ENCODE results near the gene GSN.
A peak's percentile ranks its signal among the peaks of the same experiment; 100 is the strongest.

Gene GSN

GRCh38 chr9:121275781-121276658 is 8.1 kb downstream of the GSN start:
- DNase-seq (ENCODE audit: low read depth in 2 of 2) = no peak
- TF ChIP-seq CTCF (IDR thresholded peaks at IDR 0.05; ENCODE audit: low read depth, low read length) = no peak
- no peak overlapping the region for H3K4me3 ChIP-seq (replicated peaks in 1 of 2; ENCODE audit: low read depth in 2 of 2, low read length in 2 of 2)

GRCh38 chr9:121277026-121277425 is 9.1 kb downstream of the GSN start:
- TF ChIP-seq CTCF (IDR thresholded peaks at IDR 0.05; ENCODE audit: low read depth, low read length) = no peak
- DNase-seq (ENCODE audit: low read depth in 2 of 2) = no peak
- no peak overlapping the region for H3K4me3 ChIP-seq (replicated peaks in 1 of 2; ENCODE audit: low read depth in 2 of 2, low read length in 2 of 2)

- TF ChIP-seq CTCF (IDR thresholded peaks at IDR 0.05; ENCODE audit: low read depth, low read length) = no peak
- H3K4me3 ChIP-seq (replicated peaks in 1 of 2; ENCODE audit: low read depth in 2 of 2, low read length in 2 of 2) = peak overlapping the region in 1 of 2 donors; percentile 28
Measured at GRCh38 chr9:121277518-121278295, 9.7 kb downstream of the GSN start.

GRCh38 chr9:121278477-121279261 is 10.7 kb downstream of the GSN start:
- peak; percentile 96 to 97 for DNase-seq (ENCODE audit: low read depth in 2 of 2)
- peak; percentile 88 for TF ChIP-seq CTCF (IDR thresholded peaks at IDR 0.05; ENCODE audit: low read depth, low read length)
- peak overlapping the region in 1 of 2 donors; percentile 28 for H3K4me3 ChIP-seq (replicated peaks in 1 of 2; ENCODE audit: low read depth in 2 of 2, low read length in 2 of 2)

More at GRCh38 chr9:121277518-121278295, 9.7 kb downstream of the GSN start:
- peak; percentile 41 to 68 for DNase-seq (ENCODE audit: low read depth in 2 of 2)

- TF ChIP-seq CTCF (IDR thresholded peaks at IDR 0.05; ENCODE audit: low read depth, low read length) = no peak
- no peak overlapping the region for H3K4me3 ChIP-seq (replicated peaks in 1 of 2; ENCODE audit: low read depth in 2 of 2, low read length in 2 of 2)
- DNase-seq (ENCODE audit: low read depth in 2 of 2) = no peak
Measured at GRCh38 chr9:121279776-121280388, 11.9 kb downstream of the GSN start.

Measured in cardiac fibroblast (primary cell).